GM12874 (cell line): Measurements from ENCODE around the gene PTCHD1.

Experiments
- CTCF ChIP-seq: IDR thresholded peaks from 2 replicates; pipeline ENCODE4 v1.5.1; 2011; ENCODE audit warnings: low read depth, mild to moderate bottlenecking, control low read depth, low read length, moderate library complexity; ENCODE audit not compliant: insufficient read depth

PTCHD1 gene

GRCh38 chrX:23333842-23334520 is 668 bp upstream of the PTCHD1 start:
- TF ChIP-seq CTCF, result no peak

GRCh38 chrX:23334521-23334847 is 165 bp upstream of the PTCHD1 start:
- no peak for TF ChIP-seq CTCF

GRCh38 chrX:23338334-23338733 is 3.7 kb downstream of the PTCHD1 start:
- TF ChIP-seq CTCF, result no peak

- no peak for TF ChIP-seq CTCF
Observed at GRCh38 chrX:23341452-23341851, 6.8 kb downstream of the PTCHD1 start.

GRCh38 chrX:23344238-23344903 is 9.7 kb downstream of the PTCHD1 start:
- TF ChIP-seq CTCF, result no peak

GRCh38 chrX:23344904-23345271 is 10.2 kb downstream of the PTCHD1 start:
- TF ChIP-seq CTCF, result no peak

GRCh38 chrX:23356189-23356588 is 21.5 kb downstream of the PTCHD1 start:
- no peak for TF ChIP-seq CTCF

GRCh38 chrX:23364416-23364815 is 29.8 kb downstream of the PTCHD1 start:
- no peak for TF ChIP-seq CTCF
